Measurements from ENCODE around the gene SLC39A11. TPM values are rescaled to one million over a fixed set of nuclear protein-coding genes. Genes with fewer than 3 reads are reported as not detected.

The SLC39A11 gene
- total RNA-seq, 1 experiment from 2014 or later, result 57.1 TPM

DNA sequence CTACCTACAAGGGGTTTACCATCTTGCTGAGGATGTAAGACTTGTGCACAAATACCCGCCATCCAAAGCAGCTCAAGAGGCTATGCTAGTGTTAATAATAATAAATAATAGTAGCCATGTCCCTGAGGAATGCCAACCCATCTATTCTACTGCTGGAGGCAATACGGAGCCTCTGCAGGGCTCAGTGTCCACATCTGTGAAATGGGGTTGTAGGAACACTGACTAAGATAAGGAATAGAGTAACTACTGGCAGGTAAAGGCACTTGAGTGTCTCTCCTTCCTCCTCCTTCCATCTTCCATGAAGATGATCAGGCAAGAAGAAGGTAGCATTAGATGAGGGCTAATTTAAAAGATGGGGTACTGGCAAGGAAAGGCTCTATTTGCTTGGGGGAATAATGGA, 295.3 kb downstream of the SLC39A11 start:
- Histone ChIP-seq H3K79me2 (ENCODE audit: low read depth) (no peaks in the 10 kb centered on the region), H3K4me3 (no peak overlapping the region), H3K36me3 (ENCODE audit: low read depth) (no peaks in the 10 kb centered on the region), H3K9me3 (ENCODE audit: insufficient read depth, low read depth) (peaks cover 6% of the 10 kb centered on the region; the same call in 1 of the 2 replicates), H3K27ac (no peak overlapping the region), H3F3A (ENCODE audit: insufficient read depth, low read depth) (no peaks in the 10 kb centered on the region), H3K9me2 (ENCODE audit: insufficient read depth) (no peaks in the 10 kb centered on the region), H3K4me2 (no peak overlapping the region), H2AFZ (no peak overlapping the region), H4K20me1 (ENCODE audit: insufficient read depth) (no peaks in the 10 kb centered on the region), H3K27me3 (ENCODE audit: insufficient read depth, low read depth) (no peaks in the 10 kb centered on the region), H3K4me1 (replicated peaks; ENCODE audit: insufficient read depth) (no peaks in the 10 kb centered on the region)
- BruUV-seq (replicated peaks), result no TSS peak
- TF ChIP-seq EZH2 (IDR thresholded peaks at IDR 0.05; ENCODE audit: low read depth), result no peak
- TF ChIP-seq, protein P1, sequence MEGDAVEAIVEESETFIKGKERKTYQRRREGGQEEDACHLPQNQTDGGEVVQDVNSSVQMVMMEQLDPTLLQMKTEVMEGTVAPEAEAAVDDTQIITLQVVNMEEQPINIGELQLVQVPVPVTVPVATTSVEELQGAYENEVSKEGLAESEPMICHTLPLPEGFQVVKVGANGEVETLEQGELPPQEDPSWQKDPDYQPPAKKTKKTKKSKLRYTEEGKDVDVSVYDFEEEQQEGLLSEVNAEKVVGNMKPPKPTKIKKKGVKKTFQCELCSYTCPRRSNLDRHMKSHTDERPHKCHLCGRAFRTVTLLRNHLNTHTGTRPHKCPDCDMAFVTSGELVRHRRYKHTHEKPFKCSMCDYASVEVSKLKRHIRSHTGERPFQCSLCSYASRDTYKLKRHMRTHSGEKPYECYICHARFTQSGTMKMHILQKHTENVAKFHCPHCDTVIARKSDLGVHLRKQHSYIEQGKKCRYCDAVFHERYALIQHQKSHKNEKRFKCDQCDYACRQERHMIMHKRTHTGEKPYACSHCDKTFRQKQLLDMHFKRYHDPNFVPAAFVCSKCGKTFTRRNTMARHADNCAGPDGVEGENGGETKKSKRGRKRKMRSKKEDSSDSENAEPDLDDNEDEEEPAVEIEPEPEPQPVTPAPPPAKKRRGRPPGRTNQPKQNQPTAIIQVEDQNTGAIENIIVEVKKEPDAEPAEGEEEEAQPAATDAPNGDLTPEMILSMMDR (conservative IDR thresholded peaks at IDR 0.05), result no peak
- intact Hi-C loops (cut with micrococcal nuclease; ENCODE audit: unreplicated experiment), result no loop called here
- ChIA-PET CTCF (no interaction called here), POLR2A (ENCODE audit: unreplicated experiment) (no interaction called here)
- no peak for DNase-seq

DNA sequence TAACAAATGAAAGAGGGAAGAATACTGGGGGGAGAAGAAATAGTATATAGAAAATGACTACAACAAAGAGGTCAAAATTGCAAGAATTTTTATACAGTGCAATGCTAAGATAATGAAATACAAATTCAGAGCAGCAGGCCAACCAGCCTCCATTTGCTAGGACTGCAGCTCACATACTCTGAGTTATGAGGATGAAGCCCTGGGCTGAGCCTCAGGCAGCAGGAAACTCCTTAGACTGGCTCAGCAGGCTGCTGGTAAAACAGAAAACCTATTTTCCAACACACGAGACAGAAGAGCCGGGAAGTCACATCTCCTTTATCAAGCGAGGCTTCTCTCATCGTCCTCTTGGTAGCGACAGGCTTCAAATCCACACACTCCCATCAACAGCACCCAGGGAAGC, 296.5 kb downstream of the SLC39A11 start:
- no TSS peak for BruUV-seq (replicated peaks)
- no peaks in the 10 kb centered on the region for H4K20me1 ChIP-seq (ENCODE audit: insufficient read depth)
- no peaks in the 10 kb centered on the region for H3K27me3 ChIP-seq (ENCODE audit: insufficient read depth, low read depth)
- DNase-seq, result no peak
- no peak overlapping the region for H3K4me3 ChIP-seq
- H3K36me3 ChIP-seq (ENCODE audit: low read depth), result no peaks in the 10 kb centered on the region
- no peak overlapping the region for H3K27ac ChIP-seq
- H3K9me2 ChIP-seq (ENCODE audit: insufficient read depth), result no peaks in the 10 kb centered on the region
- no peak overlapping the region for H3K4me2 ChIP-seq
- no peaks in the 10 kb centered on the region for H3F3A ChIP-seq (ENCODE audit: insufficient read depth, low read depth)
- TF ChIP-seq, protein P1 (conservative IDR thresholded peaks at IDR 0.05), result no peak
- no peak for TF ChIP-seq EZH2 (IDR thresholded peaks at IDR 0.05; ENCODE audit: low read depth)
- no peaks in the 10 kb centered on the region for H3K79me2 ChIP-seq (ENCODE audit: low read depth)
- CTCF ChIA-PET, result no interaction called here
- no peaks in the 10 kb centered on the region for H3K4me1 ChIP-seq (replicated peaks; ENCODE audit: insufficient read depth)
- POLR2A ChIA-PET (ENCODE audit: unreplicated experiment), result no interaction called here
- H2AFZ ChIP-seq, result no peak overlapping the region
- H3K9me3 ChIP-seq (ENCODE audit: insufficient read depth, low read depth), result peaks cover 6% of the 10 kb centered on the region; the same call in 1 of the 2 replicates
- intact Hi-C loops (cut with micrococcal nuclease; ENCODE audit: unreplicated experiment), result no loop called here

DNA sequence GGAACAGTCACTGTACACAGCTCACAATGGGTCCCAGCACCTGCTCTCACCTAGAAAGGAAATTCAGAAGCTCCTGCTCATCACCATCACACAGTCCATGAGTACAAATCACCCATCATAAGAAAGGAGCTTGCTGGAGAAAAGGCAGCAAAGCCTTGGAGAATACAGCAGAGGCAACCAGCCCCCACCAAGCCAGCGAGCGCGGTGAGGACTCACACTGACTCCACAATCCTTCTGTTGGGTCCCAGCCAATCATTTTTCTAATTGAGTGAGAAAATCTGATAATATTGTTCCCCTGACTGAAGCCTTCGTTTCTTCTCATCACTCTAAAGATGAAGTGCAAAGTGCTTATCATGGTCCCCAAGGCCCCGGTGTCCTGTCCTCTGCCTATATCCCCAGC, 298.3 kb downstream of the SLC39A11 start:
- Histone ChIP-seq H3K79me2 (ENCODE audit: low read depth) (no peaks in the 10 kb centered on the region), H3F3A (ENCODE audit: insufficient read depth, low read depth) (no peaks in the 10 kb centered on the region), H3K27ac (no peak overlapping the region), H3K9me2 (ENCODE audit: insufficient read depth) (no peaks in the 10 kb centered on the region), H3K4me3 (no peak overlapping the region), H3K36me3 (ENCODE audit: low read depth) (no peaks in the 10 kb centered on the region), H2AFZ (no peak overlapping the region), H3K4me1 (replicated peaks; ENCODE audit: insufficient read depth) (no peaks in the 10 kb centered on the region), H3K9me3 (ENCODE audit: insufficient read depth, low read depth) (peaks cover 6% of the 10 kb centered on the region; the same call in 1 of the 2 replicates), H3K4me2 (no peak overlapping the region), H4K20me1 (ENCODE audit: insufficient read depth) (no peaks in the 10 kb centered on the region), H3K27me3 (ENCODE audit: insufficient read depth, low read depth) (no peaks in the 10 kb centered on the region)
- ChIA-PET CTCF (no interaction called here), POLR2A (ENCODE audit: unreplicated experiment) (no interaction called here)
- intact Hi-C loops (cut with micrococcal nuclease; ENCODE audit: unreplicated experiment), result no loop called here
- BruUV-seq (replicated peaks), result no TSS peak
- DNase-seq, result no peak
- TF ChIP-seq, protein P1 (conservative IDR thresholded peaks at IDR 0.05), result no peak
- TF ChIP-seq EZH2 (IDR thresholded peaks at IDR 0.05; ENCODE audit: low read depth), result no peak

All from PC-9 (cell line).